Natural killer cell (primary cell): ENCODE results near the gene MAG. TPM values are rescaled to one million over a fixed set of nuclear protein-coding genes. Genes with fewer than 3 reads are reported as not detected.
A peak's percentile ranks its signal among the peaks of the same experiment; 100 is the strongest.

Experiments used
- ATAC-seq, 3 donors: fragments of 150-1000 bp in 2 of 3; fragments of 200-7000 bp in 1 of 3; cut with Tn5 transposase; 1 replicate in 1 of 3; 2 replicates in 2 of 3; pipeline ENCODE4 v1.10.0; 2021; ENCODE audit warnings: mild to moderate bottlenecking in 2 of 3, moderate library complexity in 2 of 3
- DNase-seq, 2 donors: peaks; one replicate each; pipeline versions ENCODE4 v3.0.0 to v3.0.0-alpha.2; 2013 to 2021; ENCODE audit warnings: mixed read lengths in 1 of 2
- H3K27ac ChIP-seq: one replicate; pipeline ENCODE4 v1.5.1; 2013; ENCODE audit warnings: mild to moderate bottlenecking, low read length
- H3K27me3 ChIP-seq: one replicate; pipeline ENCODE4 v1.6.1; 2013; ENCODE audit warnings: low read length; ENCODE audit not compliant: control insufficient read depth, insufficient read depth
- H3K36me3 ChIP-seq: one replicate; pipeline ENCODE4 v1.6.1; 2013; ENCODE audit warnings: low read length; ENCODE audit not compliant: control insufficient read depth, insufficient read depth
- H3K4me1 ChIP-seq: one replicate; pipeline ENCODE4 v1.6.1; 2013; ENCODE audit warnings: low read length; ENCODE audit not compliant: control insufficient read depth, insufficient read depth
- H3K4me3 ChIP-seq: one replicate; pipeline ENCODE4 v1.5.1; 2013; ENCODE audit warnings: low read length
- H3K9me3 ChIP-seq: one replicate; pipeline ENCODE4 v1.6.1; 2013; ENCODE audit warnings: low read length; ENCODE audit not compliant: control insufficient read depth, insufficient read depth
- H3K27ac Mint-ChIP-seq, 2 donors: one replicate each; pipeline ENCODE4 v1.8.0; 2022; ENCODE audit warnings: mild to moderate bottlenecking in 2 of 2, mixed read lengths in 2 of 2, moderate library complexity in 1 of 2
- H3K27me3 Mint-ChIP-seq, 2 donors: one replicate each; pipeline ENCODE4 v1.8.0; 2022; ENCODE audit warnings: low read depth in 2 of 2, mixed read lengths in 2 of 2
- H3K36me3 Mint-ChIP-seq: one replicate; pipeline ENCODE4 v1.8.0; 2022; ENCODE audit warnings: mixed read lengths
- H3K4me1 Mint-ChIP-seq, 2 donors: one replicate each; pipeline ENCODE4 v1.8.0; 2022; ENCODE audit warnings: mixed read lengths in 2 of 2
- H3K4me3 Mint-ChIP-seq: one replicate; pipeline ENCODE4 v1.8.0; 2022; ENCODE audit warnings: mild to moderate bottlenecking, moderate library complexity, mixed read lengths
- H3K9me3 Mint-ChIP-seq, 2 donors: one replicate each; pipeline ENCODE4 v1.8.0; 2022; ENCODE audit warnings: mixed read lengths in 2 of 2
- CTCF ChIP-seq: fragments of 200-600 bp; IDR thresholded peaks from one replicate; pipeline ENCODE4 v1.8.0; 2022; ENCODE audit warnings: antibody characterized with exemption
- WGBS: methylation state at CpG from one replicate; pipeline ENCODE4 v1.1.7; 2013; ENCODE audit warnings: missing lambda C conversion rate; ENCODE audit not compliant: insufficient coverage; 5-methylcytosine and 5-hydroxymethylcytosine counted together
- intact Hi-C: fragments of 100-400 bp; cut with micrococcal nuclease; formaldehyde crosslinking; loops from one replicate; pipeline ENCODE4 v1.14.2; 2022
- total RNA-seq, 4 donors: library from RNA; stranded (reverse); fragments of 120-200 nt in 1 of 4; gene quantifications; one replicate each; pipeline versions ENCODE4 v1.2.3 to v1.2.4, GENCODE V29; 2013 to 2022

MAG gene
- total RNA-seq = not detected
- total RNA-seq (2013) = 0.27 TPM

- Mint-ChIP-seq H3K4me1 (peaks cover 0 to 5% of the 10 kb centered on the region in 2 donors), H3K4me3 (no peak within 1 kb of the TSS), H3K27ac (no peak within 1 kb of the TSS), H3K36me3 (no peaks in the 10 kb centered on the region), H3K9me3 (no peaks in the 10 kb centered on the region), H3K27me3 (no peaks in the 10 kb centered on the region)
- Histone ChIP-seq H3K4me1 (peaks cover 17% of the 10 kb centered on the region), H3K36me3 (no peaks in the 10 kb centered on the region), H3K4me3 (no peak within 1 kb of the TSS), H3K27me3 (no peaks in the 10 kb centered on the region), H3K9me3 (no peaks in the 10 kb centered on the region), H3K27ac (no peak within 1 kb of the TSS)
- intact Hi-C loops = no loop called here
- ATAC-seq = no peak
- no peak for DNase-seq
- TF ChIP-seq CTCF = no peak
- 81% methylated on average over 12 of the region's 12 CpGs for WGBS
Observed at GRCh38 chr19:35291916-35292315, at the start of gene MAG. Gene MAG, plus strand, starts transcription at chr19:35292161. Its CDS starts 3,248 bp downstream, at chr19:35295409.

- no peak for TF ChIP-seq CTCF
- intact Hi-C loops = no loop called here
- H3K27me3 ChIP-seq = peaks cover 7% of the 10 kb centered on the region
- no peaks in the 10 kb centered on the region for H3K36me3 ChIP-seq
- H3K27ac ChIP-seq = no peak overlapping the region
- H3K9me3 ChIP-seq = no peaks in the 10 kb centered on the region
- DNase-seq (no peak), ATAC-seq (no peak)
- Mint-ChIP-seq H3K9me3 (peaks cover 0 to 3% of the 10 kb centered on the region in 2 donors), H3K36me3 (peaks cover 12% of the 10 kb centered on the region), H3K4me3 (peak overlapping the region; percentile 74), H3K27ac (no peak overlapping the region), H3K27me3 (peaks cover 38 to 52% of the 10 kb centered on the region in 2 donors), H3K4me1 (peaks cover 14 to 24% of the 10 kb centered on the region in 2 donors)
- H3K4me1 ChIP-seq = peaks cover 30% of the 10 kb centered on the region
- no peak overlapping the region for H3K4me3 ChIP-seq
- WGBS = 61% methylated on average over 2 of the region's 4 CpGs
Observed at GRCh38 chr19:35246466-35247092, 45.4 kb upstream of the MAG start.

GRCh38 chr19:35247526-35248309 lies 44.2 kb upstream of the MAG start:
- peak overlapping the region in 1 of 2 donors; percentile 52 for H3K27ac Mint-ChIP-seq
- H3K4me1 ChIP-seq = peaks cover 30% of the 10 kb centered on the region

More at GRCh38 chr19:35247526-35248309, 44.2 kb upstream of the MAG start:
- Mint-ChIP-seq H3K9me3 (no peaks in the 10 kb centered on the region), H3K4me1 (peaks cover 14 to 24% of the 10 kb centered on the region in 2 donors), H3K27me3 (peaks cover 38 to 50% of the 10 kb centered on the region in 2 donors), H3K4me3 (peak overlapping the region; percentile 78), H3K36me3 (peaks cover 7% of the 10 kb centered on the region)
- Histone ChIP-seq H3K36me3 (no peaks in the 10 kb centered on the region), H3K9me3 (no peaks in the 10 kb centered on the region), H3K27me3 (peaks cover 7% of the 10 kb centered on the region), H3K4me3 (peak overlapping the region; percentile 72), H3K27ac (peak overlapping the region; percentile 64)
- peak; percentile 15 for TF ChIP-seq CTCF
- DNase-seq (peak; percentile 16 to 80), ATAC-seq (peak; percentile 34 to 56 (median 56))
- intact Hi-C loops = no loop called here
- 5% methylated on average over 42 of the region's 42 CpGs for WGBS
